22Rv1 (cell line): ENCODE results near the gene SNX13.

Experiments
- H3K27ac ChIP-seq: fragments of 450-650 bp; 2 replicates; pipeline ENCODE4 v1.5.1; 2017
- ZFX ChIP-seq: fragments of 450-650 bp; IDR thresholded peaks from 2 replicates; pipeline ENCODE4 v1.6.1; 2017; ENCODE audit warnings: antibody characterized with exemption, borderline replicate concordance
- TF ChIP-seq, protein P1 (sequence below): fragments of 450-650 bp; IDR thresholded peaks from 2 replicates; pipeline ENCODE4 v1.5.1; 2017; ENCODE audit warnings: mild to moderate bottlenecking

Gene SNX13

DNA sequence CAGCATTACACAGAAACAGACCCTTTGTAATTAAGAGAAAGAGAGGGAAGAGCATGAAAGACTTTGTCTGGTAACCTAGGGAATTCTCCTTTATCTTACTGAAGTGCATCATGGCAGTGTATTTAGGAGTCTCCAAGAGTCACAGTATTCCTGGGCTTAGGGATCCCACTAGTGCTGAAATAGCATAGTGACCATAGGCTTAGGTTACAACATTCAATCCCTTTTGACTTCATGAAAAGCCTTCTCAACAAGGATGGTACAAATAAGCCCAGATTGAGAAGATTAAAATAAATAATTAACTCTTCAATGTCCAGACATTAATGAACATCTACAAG is 76.5 kb downstream of the SNX13 start:
- H3K27ac ChIP-seq = no peak overlapping the region
- TF ChIP-seq, protein P1, sequence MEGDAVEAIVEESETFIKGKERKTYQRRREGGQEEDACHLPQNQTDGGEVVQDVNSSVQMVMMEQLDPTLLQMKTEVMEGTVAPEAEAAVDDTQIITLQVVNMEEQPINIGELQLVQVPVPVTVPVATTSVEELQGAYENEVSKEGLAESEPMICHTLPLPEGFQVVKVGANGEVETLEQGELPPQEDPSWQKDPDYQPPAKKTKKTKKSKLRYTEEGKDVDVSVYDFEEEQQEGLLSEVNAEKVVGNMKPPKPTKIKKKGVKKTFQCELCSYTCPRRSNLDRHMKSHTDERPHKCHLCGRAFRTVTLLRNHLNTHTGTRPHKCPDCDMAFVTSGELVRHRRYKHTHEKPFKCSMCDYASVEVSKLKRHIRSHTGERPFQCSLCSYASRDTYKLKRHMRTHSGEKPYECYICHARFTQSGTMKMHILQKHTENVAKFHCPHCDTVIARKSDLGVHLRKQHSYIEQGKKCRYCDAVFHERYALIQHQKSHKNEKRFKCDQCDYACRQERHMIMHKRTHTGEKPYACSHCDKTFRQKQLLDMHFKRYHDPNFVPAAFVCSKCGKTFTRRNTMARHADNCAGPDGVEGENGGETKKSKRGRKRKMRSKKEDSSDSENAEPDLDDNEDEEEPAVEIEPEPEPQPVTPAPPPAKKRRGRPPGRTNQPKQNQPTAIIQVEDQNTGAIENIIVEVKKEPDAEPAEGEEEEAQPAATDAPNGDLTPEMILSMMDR = no peak
- TF ChIP-seq ZFX = no peak

DNA sequence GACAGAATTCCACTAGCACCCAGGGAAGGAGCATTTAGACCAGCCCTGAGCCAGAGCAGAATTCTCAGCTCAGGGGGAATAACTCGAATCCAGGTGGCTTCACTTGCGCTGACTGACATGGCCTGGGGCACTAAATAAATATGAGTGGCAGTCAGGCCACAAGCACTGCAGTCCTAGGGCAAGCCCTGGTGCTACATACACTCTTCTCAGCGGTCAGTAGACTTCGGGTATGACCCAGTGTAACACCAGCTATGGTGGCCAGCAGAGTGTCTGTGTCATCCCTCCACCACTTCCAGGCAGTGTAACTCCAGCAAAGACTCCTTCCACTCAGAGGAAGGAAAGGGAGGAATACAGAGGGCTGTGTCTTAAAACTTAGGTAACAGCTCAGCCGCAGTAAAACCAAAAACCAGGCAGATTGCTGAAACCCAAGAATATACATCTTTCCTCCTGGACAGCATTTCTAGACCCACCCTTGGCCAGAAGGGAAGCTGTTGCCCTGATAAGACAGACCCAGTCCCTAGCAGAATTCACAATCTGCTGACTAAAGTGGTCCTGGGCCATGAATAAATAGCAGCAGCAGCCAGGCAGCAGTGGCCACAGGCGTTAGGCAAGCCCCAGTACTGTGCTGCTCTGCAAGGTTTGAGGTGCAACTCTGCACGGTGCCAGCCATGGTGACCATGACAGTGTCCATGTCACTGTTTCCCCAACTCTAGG is 77.0 kb downstream of the SNX13 start:
- no peak overlapping the region for H3K27ac ChIP-seq
- TF ChIP-seq ZFX = no peak
- TF ChIP-seq, protein P1 = no peak

DNA sequence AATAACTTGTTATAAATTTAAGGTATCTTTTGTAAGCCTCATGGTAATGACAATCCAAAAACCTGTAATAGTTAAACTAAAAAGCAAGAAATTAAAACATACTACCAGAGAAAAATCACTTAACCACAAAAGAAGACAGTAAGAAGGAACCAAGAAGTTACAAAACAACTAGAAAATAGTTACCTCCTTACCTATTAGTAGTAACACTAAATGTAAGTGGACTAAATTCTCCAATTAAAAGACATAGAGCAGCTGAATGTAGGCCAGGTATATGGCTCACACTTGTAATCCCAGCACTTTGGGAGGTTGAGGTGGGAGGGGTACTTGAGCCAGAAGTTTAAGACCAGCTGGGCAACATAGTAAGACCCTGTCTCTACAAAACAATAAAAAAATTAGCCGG is 84.0 kb downstream of the SNX13 start:
- TF ChIP-seq ZFX = no peak
- TF ChIP-seq, protein P1 = no peak
- no peak overlapping the region for H3K27ac ChIP-seq

DNA sequence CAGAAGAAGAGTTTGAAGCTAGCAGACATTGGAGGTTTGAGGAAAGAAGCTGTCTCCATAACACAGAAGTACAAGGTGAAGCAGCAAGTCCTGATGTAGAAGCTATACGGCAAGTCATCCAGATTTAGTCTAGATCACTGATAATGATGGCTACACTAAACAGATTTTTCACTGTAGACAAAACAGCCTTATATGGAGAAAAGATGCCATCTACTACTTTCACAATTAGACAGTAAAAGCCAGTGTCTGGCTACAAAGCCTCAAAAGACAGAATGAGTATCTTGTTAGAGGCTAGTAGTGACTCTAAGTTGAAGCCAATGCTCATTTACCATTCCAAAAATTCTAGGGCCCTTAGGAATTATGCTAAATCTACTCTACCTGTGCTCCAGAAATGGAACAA is 85.1 kb downstream of the SNX13 start:
- no peak for TF ChIP-seq ZFX
- TF ChIP-seq, protein P1 = no peak
- H3K27ac ChIP-seq = no peak overlapping the region

DNA sequence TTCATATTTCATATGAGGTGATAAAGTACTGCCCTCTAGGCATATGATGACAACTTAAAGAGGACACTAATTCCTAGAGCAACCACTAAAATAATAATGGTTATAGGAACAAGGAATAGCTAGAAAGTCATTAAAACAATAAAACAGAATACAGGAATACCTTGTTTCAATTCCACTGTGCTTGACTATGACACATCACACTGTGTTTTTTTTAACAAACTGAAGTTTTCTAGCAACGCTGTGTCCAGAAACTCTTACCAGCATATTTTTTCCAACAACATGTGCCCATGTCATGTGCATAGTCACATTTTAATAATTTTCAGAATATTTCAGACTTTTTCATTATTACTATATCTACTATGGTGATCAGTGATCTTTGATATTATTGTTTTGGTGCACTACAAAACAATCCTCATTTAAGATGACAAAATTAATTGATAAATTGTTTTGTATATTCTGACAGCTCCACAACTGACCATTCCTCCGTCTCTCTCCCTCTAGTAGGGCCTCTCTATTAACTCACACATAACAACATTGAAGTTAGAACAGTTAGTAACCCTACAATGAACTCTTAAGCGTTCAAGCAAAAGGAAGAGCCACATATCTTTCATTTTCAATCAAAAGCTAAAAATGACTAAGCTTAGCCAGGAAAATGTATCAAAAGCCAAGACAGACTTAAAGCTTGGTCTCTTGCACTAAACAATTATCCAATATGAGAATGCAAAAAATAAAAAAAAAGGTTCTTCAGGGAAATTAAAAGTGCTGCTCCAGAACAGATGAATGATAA is 85.8 kb downstream of the SNX13 start:
- no peak overlapping the region for H3K27ac ChIP-seq
- TF ChIP-seq, protein P1 = no peak

DNA sequence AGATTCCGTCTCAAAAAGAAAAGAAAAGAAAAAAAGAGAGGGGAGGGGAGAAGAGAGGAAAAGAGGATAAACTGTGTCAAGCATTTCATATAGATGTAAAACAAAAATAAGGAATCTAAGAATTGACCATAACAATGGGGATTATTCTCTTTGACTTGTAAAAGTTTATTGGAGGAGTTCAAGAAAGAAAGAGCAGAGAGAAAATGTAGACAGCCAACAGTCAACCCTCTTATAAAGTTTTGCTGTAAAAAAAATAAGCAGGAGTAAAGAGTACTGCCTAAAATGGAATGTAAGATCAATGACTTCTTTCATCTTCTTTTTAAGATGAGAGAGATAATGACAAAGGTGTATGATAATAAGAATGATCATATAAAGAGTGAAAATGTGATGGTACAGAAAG is 87.9 kb downstream of the SNX13 start:
- no peak overlapping the region for H3K27ac ChIP-seq
- TF ChIP-seq, protein P1 = no peak
- no peak for TF ChIP-seq ZFX

DNA sequence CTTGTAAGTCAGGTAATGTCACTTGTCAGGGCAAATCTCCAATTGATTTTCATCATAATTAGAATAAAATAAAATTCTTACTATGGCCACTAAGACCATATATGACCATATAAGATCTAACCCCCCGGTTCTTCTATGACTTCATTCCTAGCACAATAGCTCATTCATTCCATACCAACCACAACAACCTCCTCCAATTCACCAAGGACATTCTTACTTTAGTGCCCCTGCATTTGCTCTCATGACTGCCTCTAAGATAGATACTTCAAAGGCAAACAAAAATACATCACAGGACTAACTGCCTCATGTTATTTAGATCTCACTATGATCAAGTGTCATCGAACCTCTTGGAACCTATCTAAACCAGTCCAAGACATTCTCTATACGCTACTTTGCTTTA is 90.8 kb downstream of the SNX13 start:
- H3K27ac ChIP-seq = no peak overlapping the region
- TF ChIP-seq ZFX = no peak
- TF ChIP-seq, protein P1 = no peak
